Loucy (cell line): Measurements from ENCODE around the gene TADA3.

Experiments used
- H2AFZ ChIP-seq: fragments of 200-600 bp; sonication (generic); 2 replicates; pipeline ENCODE4 v1.6.0; 2016; ENCODE audit warnings: antibody characterized with exemption, mild to moderate bottlenecking, low read length, moderate library complexity
- H3F3A ChIP-seq: fragments of 200-600 bp; 2 replicates; pipeline ENCODE4 v1.6.0; 2016; ENCODE audit warnings: antibody characterized with exemption, low read depth, mild to moderate bottlenecking
- H3K27me3 ChIP-seq: fragments of 200-600 bp; sonication (generic); 2 replicates; pipeline ENCODE4 v1.6.1; 2014; ENCODE audit warnings: low read length, mild to moderate bottlenecking; ENCODE audit not compliant: insufficient read depth, poor library complexity, severe bottlenecking
- H3K36me3 ChIP-seq: fragments of 200-600 bp; sonication (generic); 2 replicates; pipeline ENCODE4 v1.6.1; 2016; ENCODE audit warnings: low read length; ENCODE audit not compliant: insufficient read depth
- H3K4me1 ChIP-seq: fragments of 200-600 bp; sonication (generic); 2 replicates; pipeline ENCODE4 v1.5.1; 2014; ENCODE audit warnings: low read length, mild to moderate bottlenecking; ENCODE audit not compliant: insufficient read depth, poor library complexity, severe bottlenecking
- H3K4me2 ChIP-seq: fragments of 200-600 bp; sonication (generic); 2 replicates; pipeline ENCODE4 v1.6.0; 2014; ENCODE audit warnings: antibody characterized with exemption, low read length, low read depth, mild to moderate bottlenecking; ENCODE audit not compliant: poor library complexity, severe bottlenecking
- H3K4me3 ChIP-seq: fragments of 200-600 bp; sonication (generic); 2 replicates; pipeline ENCODE4 v1.5.1; 2014; ENCODE audit warnings: low read length, mild to moderate bottlenecking, mixed read lengths; ENCODE audit not compliant: poor library complexity, severe bottlenecking
- H3K79me2 ChIP-seq: fragments of 200-600 bp; sonication (generic); 2 replicates; pipeline ENCODE4 v1.6.1; 2014; ENCODE audit warnings: low read length; ENCODE audit not compliant: insufficient read depth
- H3K9ac ChIP-seq: fragments of 200-600 bp; sonication (generic); 2 replicates; pipeline ENCODE4 v1.6.0; 2014; ENCODE audit warnings: mild to moderate bottlenecking, low read depth, low read length, moderate library complexity; ENCODE audit not compliant: poor library complexity, severe bottlenecking
- H3K9me2 ChIP-seq: fragments of 200-600 bp; sonication (generic); replicated peaks from 2 replicates; pipeline ENCODE4 v1.6.1; 2016; ENCODE audit warnings: low read depth, low read length, mixed read lengths
- H3K9me3 ChIP-seq: fragments of 200-600 bp; sonication (generic); 2 replicates; pipeline ENCODE4 v1.6.1; 2014; ENCODE audit warnings: mild to moderate bottlenecking, antibody characterized with exemption, low read length, low read depth; ENCODE audit not compliant: insufficient read depth
- H4K20me1 ChIP-seq: fragments of 200-600 bp; sonication (generic); 2 replicates; pipeline ENCODE4 v1.6.0; 2014; ENCODE audit warnings: antibody characterized with exemption, low read length, mild to moderate bottlenecking; ENCODE audit not compliant: insufficient read depth, poor library complexity, severe bottlenecking
- CTCF ChIP-seq: fragments of 200-600 bp; sonication (generic); conservative IDR thresholded peaks from 2 replicates; pipeline ENCODE4 v1.5.1; 2014; ENCODE audit warnings: mild to moderate bottlenecking, antibody characterized with exemption, low read length
- EZH2phosphoT487 ChIP-seq: fragments of 200-600 bp; IDR thresholded peaks from 2 replicates; pipeline ENCODE4 v1.6.1; 2018; ENCODE audit warnings: antibody characterized with exemption, mild to moderate bottlenecking, moderate library complexity, borderline replicate concordance

The TADA3 gene

DNA sequence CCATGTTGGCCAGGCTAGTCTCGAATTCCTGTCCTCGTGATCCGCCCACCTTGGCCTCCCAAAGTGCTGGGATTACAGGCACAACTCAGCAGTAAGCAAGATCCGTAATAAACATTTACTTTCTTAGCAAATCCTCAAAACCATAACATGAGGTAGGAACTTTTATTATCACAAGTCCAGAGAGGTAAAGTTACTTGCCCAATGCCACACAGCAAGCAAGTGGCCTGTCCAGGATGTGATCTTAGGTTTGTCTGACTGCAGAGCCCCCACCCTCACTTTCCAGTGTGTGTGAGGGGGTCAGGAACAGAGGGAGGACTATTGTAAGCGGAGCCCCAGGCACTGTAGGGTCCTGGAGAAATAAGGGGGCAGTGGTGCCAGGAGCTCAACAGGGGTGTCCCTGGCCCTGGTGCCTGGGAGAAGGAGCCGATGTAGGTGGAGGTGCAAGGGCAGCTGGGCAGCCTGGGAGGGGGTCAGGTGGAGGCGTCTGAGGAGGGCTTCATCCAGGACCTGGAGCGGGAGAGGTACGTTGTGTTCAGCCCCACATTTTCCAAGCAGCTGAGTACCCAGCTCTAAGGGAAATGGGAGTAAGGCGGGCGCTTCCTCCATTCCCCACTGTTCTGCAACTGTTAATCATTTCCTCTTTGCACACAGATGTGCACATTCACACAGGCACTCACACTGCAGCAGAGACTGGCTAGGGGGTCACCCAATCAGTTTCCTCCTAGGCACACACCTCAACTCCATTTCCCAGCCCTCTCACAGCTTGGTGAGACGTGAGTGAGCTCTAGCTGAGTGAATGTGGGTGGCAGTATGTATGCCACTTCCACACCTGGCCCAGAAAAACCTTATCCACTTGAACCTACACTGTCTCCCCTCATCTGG is 45.7 kb upstream of the TADA3 start:
- Histone ChIP-seq H3F3A (no peaks in the 10 kb centered on the region), H3K4me2 (peak overlapping the region; percentile 41), H3K4me3 (peak overlapping the region; percentile 9), H3K79me2 (peaks cover 2% of the 10 kb centered on the region; the same call in 1 of the 2 replicates), H3K9me3 (no peaks in the 10 kb centered on the region), H3K9me2 (no peaks in the 10 kb centered on the region), H3K9ac (peak overlapping the region; percentile 16), H3K36me3 (peaks cover 30% of the 10 kb centered on the region; the same call in 1 of the 2 replicates), H4K20me1 (no peaks in the 10 kb centered on the region), H3K4me1 (peaks cover 19% of the 10 kb centered on the region), H2AFZ (no peak overlapping the region), H3K27me3 (no peaks in the 10 kb centered on the region)
- TF ChIP-seq CTCF = no peak
- no peak for TF ChIP-seq EZH2phosphoT487

DNA sequence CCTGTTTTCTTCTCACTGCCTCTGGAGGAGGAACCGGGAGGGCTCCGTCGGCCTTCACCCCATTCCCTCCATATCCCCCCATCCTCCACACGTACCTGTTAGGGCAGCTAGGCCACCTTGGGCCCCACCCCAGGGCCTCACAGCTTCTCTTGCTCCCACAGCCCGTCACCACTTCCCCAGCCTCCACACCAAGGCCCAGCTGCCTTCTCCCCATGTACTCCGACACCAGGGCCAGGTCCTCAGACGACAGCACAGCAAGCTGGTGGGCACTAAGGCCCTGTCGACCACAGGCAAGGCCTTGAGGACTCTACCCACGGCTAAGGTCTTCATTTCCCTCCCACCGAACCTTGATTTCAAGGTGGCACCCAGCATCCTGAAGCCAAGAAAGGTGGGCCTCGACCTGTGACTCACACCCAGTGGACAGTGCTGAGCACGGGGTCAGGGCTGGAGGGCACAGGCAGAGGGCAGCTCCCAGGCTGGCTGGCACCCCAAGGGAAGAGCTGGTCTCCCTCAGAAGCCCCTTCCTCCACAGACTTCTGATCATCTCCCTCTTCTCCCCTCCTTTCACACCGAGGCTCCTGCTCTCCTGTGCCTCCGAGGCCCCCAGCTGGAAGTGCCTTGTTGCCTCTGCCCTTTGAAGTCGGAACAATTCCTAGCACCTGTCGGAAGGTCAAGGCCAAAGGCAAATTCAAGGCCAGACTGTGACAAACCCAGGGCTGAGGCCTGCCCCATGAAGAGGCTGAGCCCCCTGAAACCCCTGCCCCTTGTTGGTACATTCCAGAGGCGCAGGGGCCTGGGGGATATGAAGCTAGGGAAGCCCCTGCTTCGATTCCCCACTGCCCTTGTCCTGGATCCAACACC is 42.5 kb upstream of the TADA3 start:
- peaks cover 36% of the 10 kb centered on the region; the same call in 1 of the 2 replicates for H3K36me3 ChIP-seq

DNA sequence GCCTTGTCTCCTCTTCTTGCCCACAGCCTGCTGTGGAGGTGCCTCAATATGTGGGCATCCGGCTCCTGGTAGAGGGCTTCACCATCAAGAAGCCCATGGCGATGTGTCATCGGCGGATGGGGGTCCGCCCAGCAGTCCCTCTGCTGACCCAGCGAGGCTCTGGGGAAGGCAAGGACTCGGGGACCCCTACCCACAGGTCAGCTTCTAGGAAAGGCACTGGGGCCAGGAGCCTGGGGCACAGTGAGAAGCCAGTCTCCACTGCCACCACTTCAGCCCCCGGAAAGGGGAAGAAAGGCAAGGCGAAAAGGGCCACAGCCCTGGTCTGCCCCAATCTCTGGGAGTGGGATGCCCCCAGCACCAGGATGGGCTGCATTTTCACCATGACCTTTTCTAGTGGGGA is 40.8 kb upstream of the TADA3 start:
- Histone ChIP-seq H3F3A (no peaks in the 10 kb centered on the region), H3K9me3 (no peaks in the 10 kb centered on the region), H3K4me3 (no peak overlapping the region), H2AFZ (no peak overlapping the region), H3K27me3 (no peaks in the 10 kb centered on the region), H3K4me2 (no peak overlapping the region), H3K36me3 (peaks cover 50% of the 10 kb centered on the region; the same call in 1 of the 2 replicates), H4K20me1 (no peaks in the 10 kb centered on the region), H3K9me2 (no peaks in the 10 kb centered on the region), H3K79me2 (no peaks in the 10 kb centered on the region), H3K9ac (no peak overlapping the region), H3K4me1 (peaks cover 4% of the 10 kb centered on the region)
- no peak for TF ChIP-seq EZH2phosphoT487
- TF ChIP-seq CTCF = no peak

More for the DNA sequence above, 42.5 kb upstream of the TADA3 start:
- no peak overlapping the region for H3K4me2 ChIP-seq
- H4K20me1 ChIP-seq = no peaks in the 10 kb centered on the region
- H3K9me2 ChIP-seq = no peaks in the 10 kb centered on the region
- no peak overlapping the region for H3K4me3 ChIP-seq
- no peak overlapping the region for H3K9ac ChIP-seq
- H3K27me3 ChIP-seq = no peaks in the 10 kb centered on the region
- H3F3A ChIP-seq = no peaks in the 10 kb centered on the region
- H3K9me3 ChIP-seq = no peaks in the 10 kb centered on the region
- peaks cover 14% of the 10 kb centered on the region for H3K4me1 ChIP-seq
- H2AFZ ChIP-seq = no peak overlapping the region
- TF ChIP-seq CTCF (no peak), EZH2phosphoT487 (no peak)
- H3K79me2 ChIP-seq = no peaks in the 10 kb centered on the region
